ENCODE data around the gene ITCH.

Gene ITCH

GRCh38 chr20:34560141-34560523 is 197.1 kb downstream of the ITCH start:
- DNase-seq: no peak

- no peak for DNase-seq
Measured at GRCh38 chr20:34560614-34561013, 197.5 kb downstream of the ITCH start.

All from SHP77 (cell line).